OCI-LY7 (cell line): ENCODE data around the gene ERCC3. TPM values are rescaled to one million over a fixed set of nuclear protein-coding genes. Genes with fewer than 3 reads are reported as not detected.
A peak's percentile ranks its signal among the peaks of the same experiment; 100 is the strongest.

Source experiments
- BruUV-seq: library from RNA; stranded (reverse); fragments of 400-500 nt; replicated peaks from 2 replicates; lab custom pipeline; 2021; lab: Mats Ljungman, UMichigan
- CTCF ChIA-PET: fragments of 300-600 bp; sonication (Branson Sonifier 250); formaldehyde crosslinking; loops from one replicate; lab custom pipeline; 2022; ENCODE audit warnings: antibody characterized with exemption; ENCODE audit not compliant: unreplicated experiment; lab: Charles Lee
- POLR2A ChIA-PET: fragments of 300-600 bp; sonication (Branson Sonifier 250); formaldehyde crosslinking; loops from one replicate; lab custom pipeline; 2022; ENCODE audit warnings: antibody characterized with exemption; lab: Charles Lee
- DNase-seq: peaks from one replicate; pipeline ENCODE4 v3.0.0-alpha.2; 2015; ENCODE audit warnings: low spot score
- H2AFZ ChIP-seq: fragments of 200-600 bp; sonication (generic), shearing (Covaris generic); 2 replicates; pipeline ENCODE4 v1.6.1; 2014; ENCODE audit warnings: mild to moderate bottlenecking, antibody characterized with exemption, low read length, moderate library complexity
- H3K27ac ChIP-seq: fragments of 200-600 bp; sonication (generic); 2 replicates; pipeline ENCODE4 v1.5.1; 2014; ENCODE audit warnings: mixed run types, low read depth, mild to moderate bottlenecking, moderate library complexity, low read length, inconsistent platforms; ENCODE audit not compliant: poor library complexity, severe bottlenecking
- H3K36me3 ChIP-seq: fragments of 200-600 bp; sonication (generic); 2 replicates; pipeline ENCODE4 v1.6.1; 2014; ENCODE audit warnings: mild to moderate bottlenecking, antibody characterized with exemption, low read length, moderate library complexity, mixed read lengths; ENCODE audit not compliant: insufficient read depth
- H3K4me1 ChIP-seq: fragments of 200-600 bp; sonication (generic); 2 replicates; pipeline ENCODE4 v1.5.1; 2014; ENCODE audit warnings: mild to moderate bottlenecking, low read length; ENCODE audit not compliant: insufficient read depth, poor library complexity, severe bottlenecking
- H3K4me2 ChIP-seq: fragments of 200-600 bp; sonication (generic); 2 replicates; pipeline ENCODE4 v1.6.1; 2014; ENCODE audit warnings: mild to moderate bottlenecking, low read length
- H3K4me3 ChIP-seq: fragments of 200-600 bp; sonication (generic); 2 replicates; pipeline ENCODE4 v1.5.1; 2014; ENCODE audit warnings: mild to moderate bottlenecking, low read depth, low read length; ENCODE audit not compliant: poor library complexity, severe bottlenecking
- H3K79me2 ChIP-seq: fragments of 200-600 bp; sonication (generic); 2 replicates; pipeline ENCODE4 v1.6.1; 2016; ENCODE audit warnings: low read depth, mild to moderate bottlenecking, low read length, moderate library complexity, mixed read lengths; ENCODE audit not compliant: insufficient read depth
- H3K9me2 ChIP-seq: fragments of 200-600 bp; sonication (generic); 2 replicates; pipeline ENCODE4 v1.6.1; 2016; ENCODE audit warnings: mild to moderate bottlenecking, low read length, mixed read lengths; ENCODE audit not compliant: insufficient read depth
- H3K9me3 ChIP-seq: fragments of 200-600 bp; sonication (generic); 2 replicates; pipeline ENCODE4 v1.6.1; 2014; ENCODE audit warnings: mild to moderate bottlenecking, mixed run types, low read length, mixed read lengths
- H4K20me1 ChIP-seq: fragments of 200-600 bp; sonication (generic); 2 replicates; pipeline ENCODE4 v1.6.1; 2014; ENCODE audit warnings: mild to moderate bottlenecking, antibody characterized with exemption, low read length, moderate library complexity, mixed read lengths; ENCODE audit not compliant: insufficient read depth
- EZH2phosphoT487 ChIP-seq: fragments of 200-600 bp; sonication (generic); IDR thresholded peaks from 2 replicates; pipeline ENCODE4 v1.6.1; 2018; ENCODE audit warnings: low read depth, borderline replicate concordance, mild to moderate bottlenecking, mixed run types, antibody characterized with exemption, low read length, moderate library complexity, mixed read lengths
- intact Hi-C: fragments of 100-400 bp; cut with micrococcal nuclease; formaldehyde crosslinking; loops from one replicate; pipeline ENCODE4 v1.10.0; 2022; ENCODE audit not compliant: unreplicated experiment
- total RNA-seq, 2 experiments: library from RNA; depleted of rRNA in 1 of 2; stranded (reverse); fragments of >200 nt in 1 of 2; shearing (Covaris generic) in 1 of 2; gene quantifications; 2 replicates each; pipeline ENCODE4 v1.2.3, GENCODE V29; 2014 to 2022
- TF ChIP-seq, protein P1 (sequence below): fragments of 200-600 bp; sonication (generic); conservative IDR thresholded peaks from 2 replicates; pipeline ENCODE4 v1.5.1; 2014; ENCODE audit warnings: mild to moderate bottlenecking, antibody characterized with exemption, low read length, moderate library complexity, mixed read lengths

The ERCC3 gene
- total RNA-seq, 2 experiments from 2014 or later: 35.1 to 58.4 TPM

DNA sequence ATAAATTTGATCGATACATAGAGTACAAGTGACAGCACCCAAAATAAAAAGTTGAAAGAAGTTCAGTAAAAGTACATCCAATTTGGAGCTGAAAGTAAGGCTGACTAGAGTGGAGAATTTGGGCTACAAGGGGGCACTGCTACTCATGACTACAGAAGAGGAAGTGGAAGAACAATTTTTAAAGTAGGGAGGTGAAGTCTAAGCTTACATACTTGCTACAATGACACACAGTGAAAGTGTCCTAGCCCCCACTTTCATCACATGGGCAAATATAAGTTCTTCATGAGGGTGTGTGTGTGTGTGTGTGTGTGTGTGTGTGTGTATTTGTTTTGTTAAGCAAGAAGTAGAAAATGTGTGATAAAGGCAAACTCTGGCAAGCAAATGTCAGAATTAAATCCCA, 48.2 kb upstream of the ERCC3 start:
- no peak overlapping the region for H3K27ac ChIP-seq
- peaks cover 32% of the 10 kb centered on the region for H3K4me1 ChIP-seq
- ChIA-PET CTCF (no interaction called here), POLR2A (interaction anchor here (0.7 to 1.9 kb wide), 3 partner anchors 29 to 49 kb away, joined by 3 to 6 read pairs (median 3); no protein-coding TSS in a partner anchor)
- H4K20me1 ChIP-seq: peaks cover 14% of the 10 kb centered on the region; the same call in 1 of the 2 replicates
- peak; percentile 22 for DNase-seq
- H3K36me3 ChIP-seq: peaks cover 33% of the 10 kb centered on the region
- H2AFZ ChIP-seq: no peak overlapping the region
- BruUV-seq: no TSS peak
- no peaks in the 10 kb centered on the region for H3K9me3 ChIP-seq
- no peak overlapping the region for H3K4me3 ChIP-seq
- no peak overlapping the region for H3K4me2 ChIP-seq
- intact Hi-C loops: no loop called here
- peaks cover 48% of the 10 kb centered on the region for H3K79me2 ChIP-seq
- H3K9me2 ChIP-seq: no peaks in the 10 kb centered on the region
- TF ChIP-seq, protein P1, sequence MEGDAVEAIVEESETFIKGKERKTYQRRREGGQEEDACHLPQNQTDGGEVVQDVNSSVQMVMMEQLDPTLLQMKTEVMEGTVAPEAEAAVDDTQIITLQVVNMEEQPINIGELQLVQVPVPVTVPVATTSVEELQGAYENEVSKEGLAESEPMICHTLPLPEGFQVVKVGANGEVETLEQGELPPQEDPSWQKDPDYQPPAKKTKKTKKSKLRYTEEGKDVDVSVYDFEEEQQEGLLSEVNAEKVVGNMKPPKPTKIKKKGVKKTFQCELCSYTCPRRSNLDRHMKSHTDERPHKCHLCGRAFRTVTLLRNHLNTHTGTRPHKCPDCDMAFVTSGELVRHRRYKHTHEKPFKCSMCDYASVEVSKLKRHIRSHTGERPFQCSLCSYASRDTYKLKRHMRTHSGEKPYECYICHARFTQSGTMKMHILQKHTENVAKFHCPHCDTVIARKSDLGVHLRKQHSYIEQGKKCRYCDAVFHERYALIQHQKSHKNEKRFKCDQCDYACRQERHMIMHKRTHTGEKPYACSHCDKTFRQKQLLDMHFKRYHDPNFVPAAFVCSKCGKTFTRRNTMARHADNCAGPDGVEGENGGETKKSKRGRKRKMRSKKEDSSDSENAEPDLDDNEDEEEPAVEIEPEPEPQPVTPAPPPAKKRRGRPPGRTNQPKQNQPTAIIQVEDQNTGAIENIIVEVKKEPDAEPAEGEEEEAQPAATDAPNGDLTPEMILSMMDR: 0 out of 2 replicates have a peak, but pooled peaks have one; percentile 17
- TF ChIP-seq EZH2phosphoT487: no peak

DNA sequence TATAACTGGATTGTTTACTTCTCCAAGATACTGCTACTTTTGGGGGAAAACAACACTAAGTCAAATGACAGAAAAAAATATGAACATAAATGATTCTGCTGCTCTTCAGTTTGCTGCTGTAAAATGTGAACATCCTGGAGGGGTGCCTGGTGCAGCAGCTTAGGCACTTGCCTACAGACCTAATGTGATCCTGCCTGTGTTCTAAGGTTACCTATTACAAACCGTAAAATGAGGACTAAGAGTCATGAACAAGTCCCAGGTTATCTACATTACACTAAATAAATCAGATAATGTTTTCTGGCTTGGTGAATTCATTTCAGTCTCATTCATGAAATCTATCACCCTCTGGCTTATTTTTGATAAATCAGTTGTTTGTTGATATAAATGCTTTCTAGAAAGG, 38.4 kb upstream of the ERCC3 start:
- ChIA-PET CTCF (no interaction called here), POLR2A (interaction anchor here (0.7 kb wide), 1 partner anchor 147 kb away, joined by 5 read pairs; no protein-coding TSS in a partner anchor)
- Histone ChIP-seq H3K9me3 (no peaks in the 10 kb centered on the region), H3K36me3 (peaks cover 78% of the 10 kb centered on the region), H3K4me1 (peaks cover 16% of the 10 kb centered on the region), H2AFZ (no peak overlapping the region), H3K9me2 (no peaks in the 10 kb centered on the region), H3K4me3 (no peak overlapping the region), H3K4me2 (no peak overlapping the region), H3K79me2 (no peaks in the 10 kb centered on the region), H3K27ac (no peak overlapping the region), H4K20me1 (no peaks in the 10 kb centered on the region)
- BruUV-seq: no TSS peak
- DNase-seq: no peak
- intact Hi-C loops: no loop called here
- TF ChIP-seq, protein P1: no peak
- no peak for TF ChIP-seq EZH2phosphoT487

DNA sequence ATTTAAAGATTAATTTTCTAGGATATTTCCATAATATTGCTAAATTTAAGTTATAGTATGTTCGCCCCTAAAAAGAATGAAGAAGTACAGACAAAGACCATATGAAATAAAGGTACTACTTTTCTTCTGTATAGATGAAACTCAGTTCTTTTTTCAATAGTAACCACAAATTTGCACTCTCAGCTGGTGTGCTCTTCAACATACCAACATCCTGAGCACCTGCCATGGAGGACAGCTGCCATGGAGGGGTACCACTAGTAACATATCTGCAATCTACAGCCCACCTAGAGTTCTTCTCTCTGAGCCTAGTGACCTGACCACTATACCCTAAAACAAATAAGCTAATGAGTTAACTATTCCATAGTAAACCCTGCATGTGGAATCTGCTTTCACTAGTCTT, 36.8 kb upstream of the ERCC3 start:
- intact Hi-C loops: loop anchor here (2.0 kb wide), 1 partner anchor 56 kb away; the partner anchor contains the start of gene MAP3K2
- peak overlapping the region; percentile 43 for H3K4me2 ChIP-seq
- no peak overlapping the region for H3K4me3 ChIP-seq
- no TSS peak for BruUV-seq
- H3K9me3 ChIP-seq: no peaks in the 10 kb centered on the region
- DNase-seq: peak; percentile 65
- H3K9me2 ChIP-seq: no peaks in the 10 kb centered on the region
- H4K20me1 ChIP-seq: no peaks in the 10 kb centered on the region
- ChIA-PET CTCF (no interaction called here), POLR2A (interaction anchor here (0.6 to 0.8 kb wide), 2 partner anchors 26 to 960 kb away, joined by 3 to 4 read pairs; no protein-coding TSS in a partner anchor)
- H3K36me3 ChIP-seq: peaks cover 74% of the 10 kb centered on the region
- H3K4me1 ChIP-seq: peaks cover 16% of the 10 kb centered on the region
- no peak overlapping the region for H2AFZ ChIP-seq
- no peak for TF ChIP-seq EZH2phosphoT487
- TF ChIP-seq, protein P1: no peak
- H3K79me2 ChIP-seq: no peaks in the 10 kb centered on the region
- H3K27ac ChIP-seq: peak overlapping the region; percentile 25
